H1 (cell line): ENCODE measurements around the gene SLC5A11. TPM values are rescaled to one million over a fixed set of nuclear protein-coding genes. Genes with fewer than 3 reads are reported as not detected.

Experiments
- SP4 ChIP-seq: IDR thresholded peaks from 2 replicates; pipeline ENCODE4 v1.6.1; 2012; ENCODE audit warnings: low read length, inconsistent platforms
- ZNF274 ChIP-seq: IDR thresholded peaks from 2 replicates; pipeline ENCODE4 v1.7.0; 2012; ENCODE audit warnings: low read length, borderline replicate concordance; ENCODE audit errors: extremely low read depth
- polyA plus RNA-seq, 7 experiments: library from polyadenylated mRNA; depleted of rRNA in 3 of 7; stranded (reverse) in 5 of 7; unstranded in 2 of 7; fragments of >200 nt in 5 of 7; fragments of 200-250 nt in 2 of 7; gene quantifications; 1 replicate in 5 of 7; 2 replicates in 1 of 7; 4 replicates in 1 of 7; pipeline versions ENCODE4 v1.2.1 to v1.2.3, GENCODE V29; 2011 to 2013; ENCODE audit warnings: missing spikeins in 2 of 7, mixed read lengths in 2 of 7
- total RNA-seq: library from RNA; stranded (reverse); fragmentation: NEBNext Ultra II Directional; extraction: Animal tissue kit (Norgen Biotek cat#: 25700); gene quantifications from 2 replicates; pipeline ENCODE4 v1.2.1, GENCODE V29; 2021

The SLC5A11 gene
- total and polyA plus RNA-seq, 2 of the 8 experiments (the other 6 are each of a cell fraction or from before 2014, with no cell fraction given) = 0.26 to 0.59 TPM

- TF ChIP-seq ZNF274 (no peak), SP4 (no peak)
These were observed 79.4 kb downstream of the SLC5A11 start (continued) for GRCh38 chr16:24925163-24925562.
